ENCODE data around the gene SRSF3.
"Not testable (repeated sequence)": the region's sequence is repeated elsewhere in the genome, so short reads cannot be mapped to it uniquely, and the experiment has no call there.

Gene SRSF3

GRCh38 chr6:36594029-36594815 is at the start of gene SRSF3:
SRSF3 (plus strand) TSS chr6:36594362; CDS start chr6:36596763, 2,401 bp downstream.
- DNase-seq: peak; percentile 91 to 94

DNA sequence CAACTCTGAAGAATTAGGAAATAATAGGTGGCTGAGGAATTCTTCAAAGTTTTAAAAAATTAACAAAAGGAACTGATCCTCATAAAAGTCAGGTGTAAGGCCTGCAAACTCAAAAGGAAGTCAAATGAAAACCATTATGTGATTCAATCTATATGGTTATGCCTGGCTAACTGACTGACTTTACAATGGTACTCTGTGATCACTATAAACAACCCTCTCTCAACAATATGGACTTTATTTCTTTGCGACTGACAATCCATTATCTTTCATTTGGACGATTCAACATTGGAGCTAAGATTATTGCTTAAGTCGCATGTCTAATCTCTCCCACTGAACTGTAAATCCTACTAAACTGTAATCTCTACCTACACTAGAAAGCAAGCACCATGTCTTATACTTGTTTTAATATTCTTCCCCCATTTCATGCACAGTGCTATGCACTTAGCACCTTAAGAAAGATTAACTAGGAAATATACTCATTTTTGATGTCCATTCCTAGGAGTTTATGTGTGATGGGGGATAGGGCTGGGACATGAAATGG is 48.3 kb upstream of the SRSF3 start:
- DNase-seq: no peak

DNA sequence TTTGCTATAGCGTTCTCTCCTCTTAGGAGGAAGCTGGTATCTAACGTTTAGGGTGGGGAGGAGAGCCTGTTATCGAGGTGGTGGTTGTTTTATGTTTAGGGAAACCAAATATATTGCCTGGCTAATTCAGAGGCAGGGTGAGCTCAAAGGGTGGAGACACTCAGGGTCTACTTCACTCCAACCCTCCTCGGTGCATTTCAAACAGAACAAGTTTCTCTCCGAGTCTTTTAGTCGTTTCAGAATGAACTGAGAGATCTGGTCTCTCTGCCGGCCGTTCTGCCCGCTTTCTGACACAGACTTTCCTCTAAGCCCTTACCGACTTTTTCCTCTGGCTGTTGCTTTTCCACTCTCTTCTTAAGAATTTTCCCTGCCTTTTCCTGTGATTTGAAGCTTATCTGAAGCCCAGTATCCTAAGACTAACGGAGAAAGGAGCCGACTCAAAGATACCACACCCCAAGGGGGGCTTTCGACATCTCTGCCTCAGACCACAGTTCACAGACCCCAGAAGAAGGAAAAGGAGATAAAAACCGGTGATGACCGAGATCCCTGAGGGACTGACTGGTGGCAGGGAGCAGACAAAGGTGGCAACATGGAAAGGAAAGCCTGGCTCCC is 47.7 kb upstream of the SRSF3 start:
- DNase-seq: peak; percentile 31 to 43

DNA sequence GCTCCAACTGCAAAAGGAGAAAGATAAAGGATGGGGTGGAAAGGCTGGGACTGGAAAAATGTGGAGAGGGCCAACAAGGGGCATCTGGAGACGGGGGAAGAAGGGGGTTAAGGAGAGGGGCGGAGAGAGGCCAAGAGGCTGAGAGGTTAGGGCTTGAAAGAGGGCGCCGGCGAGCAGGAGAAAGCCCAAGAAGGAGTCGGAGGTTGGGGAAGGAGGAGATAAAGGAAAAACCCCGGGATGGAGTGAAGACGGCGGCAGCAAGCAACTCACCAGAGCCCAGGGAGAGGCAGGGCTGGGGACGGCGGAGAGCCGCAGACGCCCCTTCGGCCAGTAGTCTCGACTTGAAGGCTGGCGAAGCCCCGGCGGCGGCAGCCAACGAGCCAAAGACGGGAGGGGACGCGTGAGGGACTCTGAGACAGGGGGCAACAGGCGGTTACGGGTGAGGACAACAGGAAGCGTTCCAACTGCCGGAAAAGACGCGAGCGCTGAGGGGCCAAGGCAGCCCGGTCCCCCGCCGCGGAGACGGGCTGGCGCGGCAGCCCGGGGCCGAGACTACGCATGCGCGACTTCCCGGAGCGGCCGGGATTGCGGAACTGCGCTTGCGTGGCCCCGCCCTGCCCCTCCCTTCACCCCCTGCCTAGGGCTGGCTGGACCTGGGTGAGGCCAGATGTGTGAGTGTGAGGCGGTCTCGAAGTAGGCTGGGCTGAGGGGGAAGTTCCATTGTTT is 47.1 kb upstream of the SRSF3 start, which contains the start of gene STK38:
STK38 (minus strand) TSS at position 560 of the 726 bp plus-strand sequence. CDS start 7,277 bp downstream, outside the sequence.
- peak; percentile 95 for DNase-seq

DNA sequence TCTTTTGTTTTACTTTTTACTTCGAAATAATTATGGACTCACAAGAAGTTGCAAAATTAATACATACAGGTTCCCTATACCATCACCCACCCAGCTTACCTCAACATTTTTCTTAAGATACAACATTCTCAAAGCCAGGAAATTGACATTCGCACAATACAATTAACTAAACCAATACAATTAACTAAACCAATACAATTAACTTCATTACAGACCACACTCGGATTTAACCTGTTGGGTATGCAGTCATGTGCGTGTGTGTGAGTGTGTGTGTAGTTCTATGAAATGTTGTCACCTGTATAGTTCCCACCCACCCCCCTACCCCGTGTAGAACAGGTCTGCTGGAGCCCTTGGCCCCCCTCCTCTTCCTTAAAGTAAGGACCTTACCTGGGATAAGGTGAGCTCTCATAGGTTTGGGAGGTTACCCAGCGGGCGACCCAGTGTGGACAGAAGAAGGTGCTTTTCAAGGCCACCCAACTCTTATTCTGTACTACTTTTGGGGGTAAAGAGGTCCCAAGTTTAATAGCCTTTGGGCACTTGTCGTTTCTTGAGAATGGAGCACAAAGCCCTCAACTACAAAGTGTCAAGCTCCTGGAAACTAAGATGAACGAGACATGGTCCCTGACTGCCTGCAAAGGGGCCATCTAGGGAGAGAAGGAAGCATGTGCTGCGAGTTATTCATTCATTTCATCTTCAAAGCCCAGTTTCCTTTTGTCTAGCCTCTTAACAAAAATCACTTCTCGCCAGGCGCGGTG is 46.3 kb upstream of the SRSF3 start:
- peak; percentile 7 to 27 for DNase-seq

DNA sequence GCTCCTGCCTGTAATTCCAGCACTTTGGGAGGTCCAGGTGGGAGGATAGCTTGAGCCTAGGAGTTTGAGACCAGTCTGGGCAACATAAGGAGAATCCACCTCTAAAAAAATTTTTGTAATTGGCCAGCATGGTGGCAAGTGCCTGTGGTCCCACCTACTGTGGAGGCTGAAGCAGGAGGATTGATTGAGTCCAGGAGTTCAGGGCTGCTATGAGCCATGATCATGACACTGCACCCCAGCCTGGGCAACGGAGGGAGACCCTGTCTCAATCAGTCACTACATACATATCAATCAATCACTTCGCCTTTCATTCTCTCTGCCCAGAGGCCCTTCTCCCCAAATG is 45.8 kb upstream of the SRSF3 start:
- no peak for DNase-seq

GRCh38 chr6:36550473-36551000 is 43.6 kb upstream of the SRSF3 start:
- no peak for DNase-seq

DNA sequence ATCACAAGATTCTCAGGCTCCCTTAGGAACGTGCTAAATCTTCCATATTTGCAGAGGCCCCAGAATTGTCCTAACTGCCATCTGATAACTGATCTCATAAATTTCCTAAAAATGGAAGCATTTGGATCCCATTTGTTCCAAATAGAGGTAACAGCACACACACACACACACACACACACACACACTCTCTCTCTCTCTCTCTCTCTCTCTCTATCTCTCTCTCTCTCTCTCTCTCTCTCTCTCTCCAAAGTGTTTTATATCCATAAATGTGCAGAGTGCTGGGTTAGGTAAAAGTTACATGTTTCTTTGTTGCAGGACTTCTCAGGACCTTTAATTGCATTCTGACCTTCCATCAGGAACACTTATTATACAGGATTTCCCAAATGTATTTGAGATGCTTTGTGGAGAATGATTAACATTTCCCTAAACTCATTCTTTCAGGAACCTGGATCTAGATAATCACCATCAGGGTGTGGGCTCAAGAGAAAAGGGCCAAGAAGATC is 38.4 kb upstream of the SRSF3 start:
- no peak for DNase-seq

GRCh38 chr6:36556281-36556680 is 37.9 kb upstream of the SRSF3 start:
- DNase-seq: no peak

- DNase-seq: no peak
Measured at GRCh38 chr6:36559011-36559793, 35.0 kb upstream of the SRSF3 start.

- no peak for DNase-seq
Measured at GRCh38 chr6:36560822-36561221, 33.3 kb upstream of the SRSF3 start.

DNA sequence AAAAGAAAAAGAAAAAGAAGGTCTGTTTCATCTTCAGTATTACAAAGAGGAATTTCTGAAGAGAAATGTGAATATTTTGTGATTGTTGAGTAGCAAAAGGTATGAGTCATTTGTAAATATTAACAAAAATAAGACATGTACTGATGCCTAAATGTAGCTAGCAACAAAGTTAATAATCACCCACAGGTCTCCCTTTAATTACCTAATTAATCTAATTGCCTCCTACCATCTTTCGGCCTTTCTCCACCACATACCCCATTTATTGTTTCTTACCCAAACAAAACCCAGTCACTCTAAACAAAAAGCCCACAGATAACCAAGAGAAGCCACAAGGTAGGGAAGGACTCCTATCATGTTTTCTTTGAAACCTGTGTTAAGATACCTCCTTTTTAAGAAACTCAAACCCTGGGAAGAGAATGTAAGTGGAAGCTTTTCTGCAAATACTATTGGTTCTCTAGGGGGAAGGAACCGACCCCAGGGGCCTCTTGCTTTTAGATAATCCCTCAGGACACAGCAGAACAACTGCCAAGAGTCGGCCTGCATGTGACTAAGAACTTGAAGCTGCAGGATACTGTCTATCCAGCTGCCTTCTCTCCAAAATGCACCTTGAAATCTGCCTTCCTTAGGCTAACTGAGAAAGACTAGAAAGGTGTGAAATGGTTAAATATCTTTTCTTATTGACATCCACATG is 30.8 kb upstream of the SRSF3 start:
- DNase-seq: no peak

DNA sequence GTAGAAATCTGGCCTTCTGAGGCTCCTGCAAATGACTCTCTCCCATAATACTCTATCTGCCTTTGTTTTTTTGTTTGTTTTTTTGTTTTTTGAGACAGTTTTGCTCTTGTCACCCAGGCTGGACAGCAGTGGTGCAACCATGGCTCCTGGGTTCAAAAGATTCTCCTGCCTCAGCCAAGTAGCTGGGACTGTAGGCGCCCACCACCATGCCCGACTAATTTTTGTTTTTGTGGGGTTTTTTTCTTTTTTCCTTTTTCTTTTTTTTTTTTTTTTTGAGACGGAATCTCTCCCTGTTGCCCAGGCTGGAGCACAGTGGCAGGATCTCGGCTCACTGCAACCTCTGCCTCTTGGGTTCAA is 30.3 kb upstream of the SRSF3 start:
- no peak for DNase-seq

- no peak for DNase-seq
Measured at GRCh38 chr6:36566418-36566905, 27.7 kb upstream of the SRSF3 start.

DNA sequence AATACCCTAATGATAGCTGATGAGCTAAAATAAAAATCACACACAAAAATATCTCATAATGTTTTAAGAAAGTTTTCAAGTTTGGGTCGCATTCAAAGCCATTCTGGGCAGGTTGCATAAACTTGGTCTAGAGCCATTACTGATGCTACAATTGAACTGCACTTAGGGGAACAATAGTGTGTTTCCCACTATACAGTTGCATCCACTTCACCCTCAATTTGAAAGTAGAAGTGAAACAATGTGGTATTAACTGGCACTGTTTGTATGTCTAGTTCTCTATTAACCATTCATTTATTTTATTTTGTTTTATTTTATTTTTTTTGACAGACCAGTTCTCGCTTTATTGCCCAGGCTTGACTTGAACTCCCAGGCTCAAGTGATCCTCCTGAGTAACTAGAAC is 23.9 kb upstream of the SRSF3 start:
- DNase-seq: no peak

DNA sequence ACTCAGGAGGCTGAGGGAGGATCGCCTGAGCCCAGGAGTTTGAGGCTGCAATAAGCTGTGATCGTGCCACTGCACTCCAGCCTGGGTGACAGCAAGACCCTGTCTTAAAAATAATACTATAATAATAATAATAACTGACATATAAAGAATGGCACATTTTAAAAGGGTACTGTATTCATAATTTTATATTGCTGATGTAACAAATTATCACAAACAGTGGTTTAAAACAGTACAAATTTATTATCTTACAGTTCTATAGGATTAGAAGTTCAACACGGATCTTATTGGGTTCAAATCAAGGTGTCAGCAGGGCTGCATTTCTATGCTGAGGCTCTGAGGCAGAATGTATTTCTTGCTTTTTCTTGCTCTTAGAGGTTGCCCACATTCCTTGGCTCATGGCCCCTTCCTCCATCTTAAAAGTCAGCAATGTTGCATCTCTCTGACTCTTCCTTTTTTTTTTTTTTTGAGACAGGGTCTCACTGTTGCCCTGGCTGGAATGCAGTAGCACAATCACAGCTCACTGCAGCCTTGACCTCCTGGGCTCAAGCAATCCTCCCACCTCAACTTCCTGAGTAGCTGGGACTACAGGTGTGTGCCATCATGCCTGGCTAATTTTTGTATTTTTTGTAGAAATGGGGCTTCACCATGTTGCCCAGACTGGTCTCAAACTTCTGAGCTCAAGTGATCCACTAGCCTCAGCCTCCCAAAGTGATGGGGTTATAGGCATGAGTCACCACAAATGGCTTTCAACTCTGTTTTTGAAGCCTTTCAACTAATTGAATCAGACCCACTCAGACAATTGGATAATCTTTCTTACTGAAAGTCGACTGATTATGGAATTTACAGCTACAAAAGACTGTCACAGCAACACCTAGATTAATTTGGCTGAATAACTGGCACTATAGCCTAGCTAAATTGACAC is 22.8 kb upstream of the SRSF3 start:
- DNase-seq: no peak

DNA sequence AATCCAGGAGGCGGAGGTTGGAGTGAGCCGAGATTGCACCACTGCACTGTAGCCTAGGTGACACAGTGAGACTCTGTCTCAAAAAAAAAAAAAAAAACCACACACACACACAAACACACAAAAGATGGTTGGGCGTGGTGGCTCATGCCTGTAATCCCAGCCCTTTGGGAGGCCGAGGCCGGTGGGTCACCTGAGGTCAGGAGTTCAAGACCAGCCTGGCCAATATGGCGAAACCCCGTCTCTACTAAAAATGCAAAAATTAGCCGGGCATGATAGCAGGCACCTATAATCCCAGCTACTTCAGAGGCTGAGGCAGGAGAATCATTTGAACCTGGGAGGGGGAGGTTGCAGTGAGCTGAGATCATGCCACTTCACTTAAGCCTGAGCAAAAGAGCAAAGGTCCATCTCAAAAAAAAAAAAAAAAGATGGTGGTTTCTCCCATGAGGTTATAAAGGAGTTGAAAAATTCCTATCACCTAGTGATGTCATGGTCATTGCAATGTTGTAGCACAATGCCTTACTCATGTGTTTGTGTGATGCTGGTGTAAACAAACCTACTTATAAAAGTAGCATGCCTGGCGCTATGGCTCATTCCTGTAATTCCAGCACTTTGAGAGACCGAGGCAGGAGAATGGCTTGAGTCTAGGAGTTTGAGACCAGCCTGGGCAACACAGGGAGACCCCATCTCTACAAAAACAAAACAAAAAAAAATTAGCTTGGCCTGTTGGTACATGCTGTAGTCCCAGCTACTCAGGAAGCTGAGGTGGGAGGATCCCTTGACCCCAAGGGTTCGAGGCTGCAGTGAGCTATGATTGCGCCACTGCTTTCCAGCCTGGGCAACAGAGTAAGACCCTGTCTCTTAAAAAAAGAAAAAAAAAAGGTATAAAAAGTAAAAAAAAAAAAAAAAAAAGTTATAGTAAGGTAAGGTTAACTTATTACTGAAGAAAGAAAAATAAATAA is 21.5 kb upstream of the SRSF3 start:
- DNase-seq: not testable (repeated sequence)

DNA sequence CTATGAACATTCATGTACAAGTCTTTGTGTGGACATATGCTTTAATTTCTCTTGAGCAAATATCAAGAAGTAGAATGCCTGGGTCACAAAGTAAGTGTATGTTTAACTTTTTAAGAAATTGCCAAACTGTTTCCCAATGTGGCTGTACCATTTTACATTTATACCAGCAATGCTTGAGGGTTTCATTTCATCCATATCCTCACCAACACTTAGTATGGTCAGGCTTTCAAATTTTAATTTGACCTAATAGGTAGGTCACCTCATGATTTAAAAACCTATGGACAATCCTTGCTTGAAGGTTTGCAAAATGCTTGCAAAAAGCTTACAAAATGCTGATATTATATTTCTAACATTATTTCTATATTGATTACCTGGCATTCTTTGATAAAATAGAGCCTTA is 19.5 kb upstream of the SRSF3 start:
- DNase-seq: no peak

Measured in activated CD4-positive, alpha-beta T cell treated with anti-CD3 and anti-CD28 coated beads, Interleukin-2, amount 50 U/mL, for 48 hours (primary cell).